B cell (primary cell): ENCODE measurements around the gene DISP2. TPM values are rescaled to one million over a fixed set of nuclear protein-coding genes. Genes with fewer than 3 reads are reported as not detected.

Experiments
- ATAC-seq: fragments of 200-7000 bp; cut with Tn5 transposase; one replicate; pipeline ENCODE4 v1.10.0; 2021; ENCODE audit warnings: low read depth, mild to moderate bottlenecking, moderate number of reproducible peaks, moderate library complexity
- CTCF ChIA-PET: fragments of 350-600 bp; sonication (Branson Sonifier 250); formaldehyde crosslinking; loops from one replicate; lab custom pipeline; 2021; ENCODE audit warnings: antibody characterized with exemption, inconsistent platforms; lab: Charles Lee
- POLR2A ChIA-PET: fragments of 350-600 bp; sonication (Branson Sonifier 250); formaldehyde crosslinking; loops from one replicate; lab custom pipeline; 2021; ENCODE audit warnings: antibody characterized with exemption; lab: Charles Lee
- DNase-seq: peaks from one replicate; pipeline ENCODE4 v3.0.0; 2013
- H2AFZ ChIP-seq: 2 replicates; pipeline ENCODE4 v1.6.1; 2012; ENCODE audit warnings: mild to moderate bottlenecking, low read depth, low read length; ENCODE audit not compliant: insufficient read depth, poor library complexity, severe bottlenecking
- H3K27ac ChIP-seq, 2 donors: 1 replicate in 1 of 2; 2 replicates in 1 of 2; pipeline ENCODE4 v1.5.1; 2012 to 2013; ENCODE audit warnings: low read length in 2 of 2, mild to moderate bottlenecking in 2 of 2, moderate library complexity in 1 of 2
- H3K27me3 ChIP-seq, 4 experiments: fragments of 200-600 bp in 1 of 4; sonication (generic) in 1 of 4; replicated peaks in 1 of 4; 1 replicate in 2 of 4; 2 replicates in 2 of 4; pipeline versions ENCODE4 v1.6.1 to v1.7.0; 2013 to 2016; ENCODE audit warnings: low read length in 3 of 4, mild to moderate bottlenecking in 2 of 4, mixed read lengths in 1 of 4, moderate library complexity in 1 of 4; ENCODE audit not compliant: insufficient read depth in 4 of 4, control insufficient read depth in 3 of 4; ENCODE audit errors: control extremely low read depth in 1 of 4
- H3K36me3 ChIP-seq, 2 experiments: replicated peaks in 1 of 2; 1 replicate in 1 of 2; 2 replicates in 1 of 2; pipeline versions ENCODE4 v1.6.1 to v1.7.1; 2013; ENCODE audit warnings: low read length in 1 of 2; ENCODE audit not compliant: insufficient read depth in 2 of 2, control insufficient read depth in 1 of 2; ENCODE audit errors: control extremely low read depth in 1 of 2, extremely low read depth in 1 of 2
- H3K4me1 ChIP-seq, 2 donors: fragments of 200-600 bp in 1 of 2; sonication (generic) in 1 of 2; 1 replicate in 1 of 2; 2 replicates in 1 of 2; pipeline versions ENCODE4 v1.5.1 to v1.6.1; 2013 to 2017; ENCODE audit warnings: low read length in 2 of 2; ENCODE audit not compliant: control insufficient read depth in 2 of 2, insufficient read depth in 2 of 2
- H3K4me2 ChIP-seq: replicated peaks from 2 replicates; pipeline ENCODE3; 2012; ENCODE audit warnings: mild to moderate bottlenecking, low read depth, low read length; ENCODE audit not compliant: poor library complexity, severe bottlenecking
- H3K4me3 ChIP-seq, 5 experiments: fragments of 200-600 bp in 1 of 5; sonication (generic) in 1 of 5; 1 replicate in 3 of 5; 2 replicates in 2 of 5; pipeline versions ENCODE4 v1.5.1 to v1.7.0; 2011 to 2016; ENCODE audit warnings: low read length in 4 of 5, mild to moderate bottlenecking in 4 of 5, low read depth in 2 of 5, control low read depth in 1 of 5, moderate library complexity in 1 of 5; ENCODE audit not compliant: insufficient read depth in 1 of 5; ENCODE audit errors: control extremely low read depth in 1 of 5, extremely low read depth in 1 of 5
- H3K79me2 ChIP-seq: fragments of 200-600 bp; sonication (generic); one replicate; pipeline ENCODE4 v1.6.0; 2016; ENCODE audit warnings: low read length; ENCODE audit not compliant: control insufficient read depth, insufficient read depth
- H3K9ac ChIP-seq: fragments of 200-600 bp; sonication (generic); 2 replicates; pipeline ENCODE4 v1.6.1; 2017; ENCODE audit warnings: mild to moderate bottlenecking, low read length, moderate library complexity
- H3K9me3 ChIP-seq, 3 donors: one replicate each; pipeline versions ENCODE4 v1.6.1 to v1.7.1; 2013; ENCODE audit warnings: low read length in 2 of 3; ENCODE audit not compliant: control insufficient read depth in 2 of 3, insufficient read depth in 1 of 3; ENCODE audit errors: control extremely low read depth in 1 of 3
- H4K20me1 ChIP-seq: 2 replicates; pipeline ENCODE4 v1.6.0; 2012; ENCODE audit warnings: mild to moderate bottlenecking, low read length; ENCODE audit not compliant: insufficient read depth, control insufficient read depth, poor library complexity, severe bottlenecking
- H3K27ac Mint-ChIP-seq: one replicate; pipeline ENCODE4 v1.8.0; 2021; ENCODE audit warnings: mixed read lengths
- H3K27me3 Mint-ChIP-seq: one replicate; pipeline ENCODE4 v1.8.0; 2021; ENCODE audit warnings: mixed read lengths
- H3K4me1 Mint-ChIP-seq: one replicate; pipeline ENCODE4 v1.8.0; 2021; ENCODE audit warnings: mixed read lengths
- H3K4me3 Mint-ChIP-seq: one replicate; pipeline ENCODE4 v1.8.0; 2021; ENCODE audit warnings: mixed read lengths
- H3K9me3 Mint-ChIP-seq: one replicate; pipeline ENCODE4 v1.8.0; 2022; ENCODE audit warnings: mixed read lengths; ENCODE audit not compliant: insufficient read depth
- EZH2 ChIP-seq: IDR thresholded peaks from 2 replicates; pipeline ENCODE4 v1.6.1; 2012; ENCODE audit warnings: borderline replicate concordance, low read depth, mild to moderate bottlenecking, moderate library complexity, low read length; ENCODE audit not compliant: insufficient read depth, poor library complexity, severe bottlenecking
- WGBS: methylation state at CpG from one replicate; pipeline ENCODE4 v1.1.5; 2013; ENCODE audit warnings: missing lambda C conversion rate; ENCODE audit not compliant: insufficient coverage; 5-methylcytosine and 5-hydroxymethylcytosine counted together
- intact Hi-C: fragments of 100-400 bp; cut with micrococcal nuclease; formaldehyde crosslinking; loops from one replicate; pipeline ENCODE4 v1.10.0; 2022
- polyA plus RNA-seq: library from polyadenylated mRNA; depleted of rRNA; stranded (reverse); fragments of >200 nt; gene quantifications from 2 replicates; pipeline ENCODE4 v1.2.3, GENCODE V29; 2012
- total RNA-seq, 2 donors: library from RNA; stranded (reverse); fragments of 120-200 nt in 1 of 2; gene quantifications; 1 replicate in 1 of 2; 2 replicates in 1 of 2; pipeline versions ENCODE4 v1.2.3 to v1.2.4, GENCODE V29; 2013 to 2022
- TF ChIP-seq, protein P1 (sequence below): fragments of 200-600 bp; IDR thresholded peaks from one replicate; pipeline ENCODE4 v1.8.0; 2022; ENCODE audit warnings: antibody characterized with exemption, mild to moderate bottlenecking

The DISP2 gene
- total and polyA plus RNA-seq, 2 donors (not counting 1 experiment from before 2014, with no cell fraction given), result 0.13 to 0.71 TPM

DNA sequence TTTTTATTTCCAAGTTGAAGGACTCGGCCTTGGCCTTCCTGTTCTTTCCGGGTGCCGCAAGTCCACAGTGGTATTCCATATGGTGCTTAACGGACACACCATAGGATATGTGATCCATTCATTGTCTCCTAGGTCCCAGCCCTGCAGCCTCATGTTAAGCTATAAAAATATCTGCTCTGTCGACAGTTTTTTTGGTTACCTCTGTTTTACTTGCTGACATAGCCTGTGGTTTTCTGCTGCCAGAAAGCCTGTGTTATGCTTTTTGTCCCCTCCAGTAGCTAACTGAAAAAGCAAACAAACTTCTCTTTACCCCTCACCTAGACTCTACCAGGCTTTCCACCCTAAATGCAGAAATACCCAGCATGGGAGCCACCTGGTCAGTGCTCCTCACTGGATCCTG is 29.3 kb upstream of the DISP2 start:
- H3K36me3 ChIP-seq, result no peaks in the 10 kb centered on the region
- Mint-ChIP-seq H3K27ac (no peak overlapping the region), H3K27me3 (no peaks in the 10 kb centered on the region), H3K9me3 (no peaks in the 10 kb centered on the region), H3K4me1 (peaks cover 21% of the 10 kb centered on the region), H3K4me3 (no peak overlapping the region)
- POLR2A ChIA-PET, result no interaction called here
- H3K79me2 ChIP-seq, result no peaks in the 10 kb centered on the region
- CTCF ChIA-PET, result interaction anchor here (0.9 to 7.3 kb wide), 8 partner anchors 8 to 94 kb away, joined by 3 to 134 read pairs (median 14); partner anchors contain the start of genes CCDC9B and PLCB2
- no peak overlapping the region for H2AFZ ChIP-seq
- H3K27ac ChIP-seq, result no peak overlapping the region
- no peaks in the 10 kb centered on the region for H3K27me3 ChIP-seq
- TF ChIP-seq, protein P1, sequence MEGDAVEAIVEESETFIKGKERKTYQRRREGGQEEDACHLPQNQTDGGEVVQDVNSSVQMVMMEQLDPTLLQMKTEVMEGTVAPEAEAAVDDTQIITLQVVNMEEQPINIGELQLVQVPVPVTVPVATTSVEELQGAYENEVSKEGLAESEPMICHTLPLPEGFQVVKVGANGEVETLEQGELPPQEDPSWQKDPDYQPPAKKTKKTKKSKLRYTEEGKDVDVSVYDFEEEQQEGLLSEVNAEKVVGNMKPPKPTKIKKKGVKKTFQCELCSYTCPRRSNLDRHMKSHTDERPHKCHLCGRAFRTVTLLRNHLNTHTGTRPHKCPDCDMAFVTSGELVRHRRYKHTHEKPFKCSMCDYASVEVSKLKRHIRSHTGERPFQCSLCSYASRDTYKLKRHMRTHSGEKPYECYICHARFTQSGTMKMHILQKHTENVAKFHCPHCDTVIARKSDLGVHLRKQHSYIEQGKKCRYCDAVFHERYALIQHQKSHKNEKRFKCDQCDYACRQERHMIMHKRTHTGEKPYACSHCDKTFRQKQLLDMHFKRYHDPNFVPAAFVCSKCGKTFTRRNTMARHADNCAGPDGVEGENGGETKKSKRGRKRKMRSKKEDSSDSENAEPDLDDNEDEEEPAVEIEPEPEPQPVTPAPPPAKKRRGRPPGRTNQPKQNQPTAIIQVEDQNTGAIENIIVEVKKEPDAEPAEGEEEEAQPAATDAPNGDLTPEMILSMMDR, result no peak
- TF ChIP-seq EZH2, result no peak
- H4K20me1 ChIP-seq, result no peaks in the 10 kb centered on the region
- DNase-seq, result no peak
- H3K4me1 ChIP-seq, result peaks cover 18 to 21% of the 10 kb centered on the region in 2 donors
- H3K9me3 ChIP-seq, result no peaks in the 10 kb centered on the region
- intact Hi-C loops, result no loop called here
- no peak overlapping the region for H3K4me2 ChIP-seq
- H3K9ac ChIP-seq, result no peak overlapping the region
- ATAC-seq, result no peak
- H3K4me3 ChIP-seq, result no peak overlapping the region
- 56% methylated on average over 5 of the region's 5 CpGs for WGBS

DNA sequence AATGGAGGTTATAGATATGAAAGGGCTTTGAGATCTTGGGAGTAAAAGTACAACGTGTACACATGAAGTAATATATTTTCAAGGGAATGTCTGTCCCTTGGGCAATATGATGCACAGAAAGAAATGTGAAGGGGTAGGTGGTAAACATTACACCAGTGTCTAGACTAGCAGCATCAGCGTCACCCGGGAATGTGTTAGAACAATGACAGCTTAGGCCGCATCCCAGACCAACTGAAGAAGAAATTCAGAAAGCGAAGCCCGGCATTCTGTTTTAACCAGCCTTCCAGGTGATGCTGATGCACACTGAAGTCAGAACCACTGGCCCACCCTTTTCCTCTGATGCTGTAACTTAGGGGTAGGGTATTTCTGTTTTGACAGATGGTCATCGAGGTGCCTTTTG is 28.2 kb upstream of the DISP2 start:
- Histone ChIP-seq H3K79me2 (no peaks in the 10 kb centered on the region), H3K27me3 (no peaks in the 10 kb centered on the region), H4K20me1 (no peaks in the 10 kb centered on the region), H3K9me3 (no peaks in the 10 kb centered on the region), H3K4me3 (no peak overlapping the region), H3K36me3 (no peaks in the 10 kb centered on the region), H3K9ac (no peak overlapping the region), H3K4me2 (no peak overlapping the region), H3K4me1 (peaks cover 24 to 27% of the 10 kb centered on the region in 2 donors), H2AFZ (no peak overlapping the region), H3K27ac (no peak overlapping the region)
- POLR2A ChIA-PET, result no interaction called here
- no peak overlapping the region for H3K4me3 Mint-ChIP-seq
- H3K27me3 Mint-ChIP-seq, result no peaks in the 10 kb centered on the region
- DNase-seq, result no peak
- peaks cover 28% of the 10 kb centered on the region for H3K4me1 Mint-ChIP-seq
- intact Hi-C loops, result no loop called here
- H3K9me3 Mint-ChIP-seq, result no peaks in the 10 kb centered on the region
- no peak for ATAC-seq
- 100% methylated on average over 7 of the region's 7 CpGs for WGBS
- TF ChIP-seq EZH2, result no peak
- TF ChIP-seq, protein P1, result no peak
- CTCF ChIA-PET, result interaction anchor here (2.3 to 7.3 kb wide), 4 partner anchors 7 to 51 kb away, joined by 13 to 134 read pairs (median 50); partner anchors contain the start of genes CCDC9B and PLCB2
- no peak overlapping the region for H3K27ac Mint-ChIP-seq
